PC-3 (cell line): Measurements from ENCODE around the gene SIGLEC14. TPM values are rescaled to one million over a fixed set of nuclear protein-coding genes. Genes with fewer than 3 reads are reported as not detected.

Experiments
- ATAC-seq: fragments of 200-7000 bp; cut with Tn5 transposase; 2 replicates; pipeline ENCODE4 v1.9.1; 2020; ENCODE audit warnings: mild to moderate bottlenecking, moderate library complexity
- BruUV-seq: library from RNA; stranded (reverse); fragments of 400-500 nt; replicated peaks from 2 replicates; lab custom pipeline; 2021; lab: Mats Ljungman, UMichigan
- CTCF ChIA-PET: fragments of 300-600 bp; sonication (Branson Sonifier 250); formaldehyde crosslinking; loops from one replicate; lab custom pipeline; 2022; ENCODE audit warnings: antibody characterized with exemption; lab: Charles Lee
- POLR2A ChIA-PET: fragments of 300-600 bp; sonication (Branson Sonifier 250); formaldehyde crosslinking; loops from one replicate; lab custom pipeline; 2022; ENCODE audit warnings: antibody characterized with exemption; ENCODE audit not compliant: unreplicated experiment; lab: Charles Lee
- DNase-seq: peaks from one replicate; pipeline ENCODE4 v3.0.0-alpha.2; 2015
- H2AFZ ChIP-seq: fragments of 300-600 bp; sonication (generic); 2 replicates; pipeline ENCODE4 v1.6.0; 2016; ENCODE audit warnings: antibody characterized with exemption, low read length
- H3F3A ChIP-seq: fragments of 300-600 bp; sonication (generic); one replicate; pipeline ENCODE4 v1.6.0; 2017; ENCODE audit warnings: antibody characterized with exemption, low read length, control low read depth, mild to moderate bottlenecking; ENCODE audit not compliant: unreplicated experiment
- H3K27ac ChIP-seq: fragments of 300-600 bp; sonication (generic); 2 replicates; pipeline ENCODE4 v1.5.1; 2016; ENCODE audit warnings: mild to moderate bottlenecking, low read length
- H3K27me3 ChIP-seq: fragments of 300-600 bp; sonication (generic); 2 replicates; pipeline ENCODE4 v1.6.1; 2016; ENCODE audit warnings: low read length, mixed read lengths
- H3K36me3 ChIP-seq: fragments of 300-600 bp; sonication (generic); 2 replicates; pipeline ENCODE4 v1.6.1; 2016; ENCODE audit warnings: low read depth, mixed run types, low read length, mixed read lengths
- H3K4me1 ChIP-seq: fragments of 300-600 bp; sonication (generic); 2 replicates; pipeline ENCODE4 v1.5.1; 2016; ENCODE audit warnings: low read length; ENCODE audit not compliant: insufficient read depth
- H3K4me2 ChIP-seq: fragments of 300-600 bp; sonication (generic); 2 replicates; pipeline ENCODE4 v1.6.0; 2016; ENCODE audit warnings: low read length
- H3K4me3 ChIP-seq: fragments of 300-600 bp; sonication (generic); 2 replicates; pipeline ENCODE4 v1.5.1; 2016; ENCODE audit warnings: mild to moderate bottlenecking, low read length, mixed read lengths
- H3K79me2 ChIP-seq: fragments of 300-600 bp; sonication (generic); 2 replicates; pipeline ENCODE4 v1.6.1; 2017; ENCODE audit warnings: low read length, mixed read lengths
- H3K9ac ChIP-seq: fragments of 300-600 bp; sonication (generic); 2 replicates; pipeline ENCODE4 v1.6.0; 2016; ENCODE audit warnings: mild to moderate bottlenecking, low read length
- H3K9me2 ChIP-seq: fragments of 300-600 bp; sonication (generic); replicated peaks from 2 replicates; pipeline ENCODE4 v1.6.1; 2016; ENCODE audit warnings: mixed run types, low read length, mixed read lengths
- H3K9me3 ChIP-seq: fragments of 300-600 bp; sonication (generic); 2 replicates; pipeline ENCODE4 v1.6.1; 2016; ENCODE audit warnings: low read length, mixed read lengths
- H4K20me1 ChIP-seq: fragments of 300-600 bp; sonication (generic); 2 replicates; pipeline ENCODE4 v1.6.1; 2016; ENCODE audit warnings: low read length, mixed read lengths
- EZH2 ChIP-seq: fragments of 300-600 bp; sonication (generic); IDR thresholded peaks from one replicate; pipeline ENCODE4 v1.6.1; 2017; ENCODE audit warnings: antibody characterized with exemption, mild to moderate bottlenecking, low read length; ENCODE audit not compliant: unreplicated experiment
- EZH2phosphoT487 ChIP-seq: fragments of 300-600 bp; sonication (generic); IDR thresholded peaks from 2 replicates; pipeline ENCODE4 v1.6.1; 2018; ENCODE audit warnings: mild to moderate bottlenecking, antibody characterized with exemption, low read length, borderline replicate concordance
- intact Hi-C: fragments of 100-400 bp; cut with micrococcal nuclease; formaldehyde crosslinking; loops from 2 replicates; pipeline ENCODE4 v1.9.0; 2023
- total RNA-seq: library from RNA; depleted of rRNA; stranded (reverse); fragments of >200 nt; gene quantifications from 2 replicates; pipeline ENCODE4 v1.2.3, GENCODE V29; 2014
- TF ChIP-seq, protein P1 (sequence below): fragments of 300-600 bp; sonication (generic); conservative IDR thresholded peaks from 2 replicates; pipeline ENCODE4 v1.5.1; 2017; ENCODE audit warnings: antibody characterized with exemption, low read depth, mild to moderate bottlenecking, low read length

Gene SIGLEC14
- total RNA-seq, 1 experiment from 2014 or later: not detected

DNA sequence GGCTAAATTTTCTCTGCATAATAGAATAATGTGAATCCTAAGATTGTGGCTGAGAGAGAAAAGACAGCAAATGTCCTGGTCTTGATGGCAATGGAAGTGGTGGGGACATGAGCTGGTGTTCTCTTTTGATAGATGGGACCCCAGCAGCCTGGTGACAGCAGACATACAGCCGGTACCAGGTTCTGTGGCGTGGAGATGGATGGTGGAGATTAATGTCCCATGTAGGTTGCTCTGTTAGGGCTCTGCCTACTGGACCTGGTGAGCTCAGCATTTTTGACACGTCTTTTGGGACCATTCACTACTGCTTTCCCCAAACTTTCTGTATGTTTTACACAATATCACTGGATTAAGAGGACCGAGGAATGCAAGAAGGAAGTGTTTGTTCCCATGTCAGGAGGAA lies 8.2 kb upstream of the SIGLEC14 start:
- Histone ChIP-seq H3K36me3 (no peaks in the 10 kb centered on the region), H2AFZ (no peak overlapping the region), H3K4me3 (no peak overlapping the region), H3K27ac (no peak overlapping the region), H3F3A (no peaks in the 10 kb centered on the region), H3K9me2 (no peaks in the 10 kb centered on the region), H3K27me3 (peaks cover 43% of the 10 kb centered on the region), H3K9ac (no peak overlapping the region), H4K20me1 (no peaks in the 10 kb centered on the region), H3K79me2 (no peaks in the 10 kb centered on the region), H3K9me3 (no peaks in the 10 kb centered on the region), H3K4me1 (peaks cover 5% of the 10 kb centered on the region), H3K4me2 (no peak overlapping the region)
- DNase-seq (no peak), ATAC-seq (no peak)
- TF ChIP-seq, protein P1, sequence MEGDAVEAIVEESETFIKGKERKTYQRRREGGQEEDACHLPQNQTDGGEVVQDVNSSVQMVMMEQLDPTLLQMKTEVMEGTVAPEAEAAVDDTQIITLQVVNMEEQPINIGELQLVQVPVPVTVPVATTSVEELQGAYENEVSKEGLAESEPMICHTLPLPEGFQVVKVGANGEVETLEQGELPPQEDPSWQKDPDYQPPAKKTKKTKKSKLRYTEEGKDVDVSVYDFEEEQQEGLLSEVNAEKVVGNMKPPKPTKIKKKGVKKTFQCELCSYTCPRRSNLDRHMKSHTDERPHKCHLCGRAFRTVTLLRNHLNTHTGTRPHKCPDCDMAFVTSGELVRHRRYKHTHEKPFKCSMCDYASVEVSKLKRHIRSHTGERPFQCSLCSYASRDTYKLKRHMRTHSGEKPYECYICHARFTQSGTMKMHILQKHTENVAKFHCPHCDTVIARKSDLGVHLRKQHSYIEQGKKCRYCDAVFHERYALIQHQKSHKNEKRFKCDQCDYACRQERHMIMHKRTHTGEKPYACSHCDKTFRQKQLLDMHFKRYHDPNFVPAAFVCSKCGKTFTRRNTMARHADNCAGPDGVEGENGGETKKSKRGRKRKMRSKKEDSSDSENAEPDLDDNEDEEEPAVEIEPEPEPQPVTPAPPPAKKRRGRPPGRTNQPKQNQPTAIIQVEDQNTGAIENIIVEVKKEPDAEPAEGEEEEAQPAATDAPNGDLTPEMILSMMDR: no peak
- TF ChIP-seq EZH2 (no peak), EZH2phosphoT487 (no peak)
- POLR2A ChIA-PET: interaction anchor here (0.6 kb wide), 1 partner anchor 66 kb away, joined by 3 read pairs; no protein-coding TSS in a partner anchor
- intact Hi-C loops: no loop called here
- CTCF ChIA-PET: no interaction called here
- no TSS peak for BruUV-seq

DNA sequence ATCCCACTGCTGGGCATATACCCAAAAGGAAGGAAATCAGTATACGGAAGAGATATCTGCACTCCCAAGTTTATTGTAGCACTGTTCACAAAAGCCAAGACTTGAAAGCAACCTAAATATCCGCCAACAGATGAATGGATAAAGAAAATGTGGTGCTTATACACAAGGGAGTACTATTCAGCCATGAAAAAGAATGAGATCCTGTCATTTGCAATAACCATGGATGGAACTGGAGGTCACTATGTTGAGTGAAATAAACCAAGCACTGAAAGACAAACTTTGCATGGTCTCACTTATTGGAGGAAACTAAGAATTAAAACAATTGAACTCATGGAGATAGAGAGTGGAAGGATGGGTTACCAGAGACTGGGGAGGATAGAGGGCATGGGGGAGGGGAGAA lies 6.5 kb upstream of the SIGLEC14 start:
- no TSS peak for BruUV-seq
- CTCF ChIA-PET: no interaction called here
- peaks cover 59% of the 10 kb centered on the region for H3K27me3 ChIP-seq

GRCh38 chr19:51652266-51652665 lies 5.6 kb upstream of the SIGLEC14 start:
- H3K79me2 ChIP-seq: no peaks in the 10 kb centered on the region
- no peaks in the 10 kb centered on the region for H3K9me2 ChIP-seq
- H3K4me2 ChIP-seq: no peak overlapping the region
- H3K9ac ChIP-seq: no peak overlapping the region
- H2AFZ ChIP-seq: no peak overlapping the region
- no peaks in the 10 kb centered on the region for H3K36me3 ChIP-seq
- no peaks in the 10 kb centered on the region for H3F3A ChIP-seq
- ChIA-PET POLR2A (interaction anchor here (0.6 kb wide), 1 partner anchor 181 kb away, joined by 4 read pairs; no protein-coding TSS in a partner anchor), CTCF (no interaction called here)
- DNase-seq (no peak), ATAC-seq (no peak)
- no peak for TF ChIP-seq EZH2phosphoT487
- no peak for TF ChIP-seq EZH2
- TF ChIP-seq, protein P1: no peak
- no peaks in the 10 kb centered on the region for H3K9me3 ChIP-seq
- BruUV-seq: no TSS peak
- no peak overlapping the region for H3K4me3 ChIP-seq
- intact Hi-C loops: no loop called here
- H3K27ac ChIP-seq: no peak overlapping the region
- peaks cover 3% of the 10 kb centered on the region for H3K4me1 ChIP-seq
- H3K27me3 ChIP-seq: peaks cover 63% of the 10 kb centered on the region
- no peaks in the 10 kb centered on the region for H4K20me1 ChIP-seq

More for the DNA sequence above, 6.5 kb upstream of the SIGLEC14 start:
- Histone ChIP-seq H3K79me2 (no peaks in the 10 kb centered on the region), H3K27ac (no peak overlapping the region), H3K9ac (no peak overlapping the region), H3K4me1 (peaks cover 5% of the 10 kb centered on the region), H3K9me2 (no peaks in the 10 kb centered on the region), H3K4me2 (no peak overlapping the region), H3K36me3 (no peaks in the 10 kb centered on the region), H3K4me3 (no peak overlapping the region), H3F3A (no peaks in the 10 kb centered on the region), H3K9me3 (no peaks in the 10 kb centered on the region), H2AFZ (no peak overlapping the region), H4K20me1 (no peaks in the 10 kb centered on the region)
- TF ChIP-seq EZH2phosphoT487 (no peak), EZH2 (no peak)
- TF ChIP-seq, protein P1: no peak
- POLR2A ChIA-PET: no interaction called here
- intact Hi-C loops: no loop called here
- DNase-seq: no peak
- no peak for ATAC-seq
